CD4-positive, alpha-beta T cell treated with Interleukin-4 for 1 hour (primary cell): ENCODE results near the gene CD300E.

Experiments used
- DNase-seq, 2 donors: peaks; one replicate each; pipeline ENCODE4 v3.0.0-alpha.2; 2020 to 2022

CD300E gene

GRCh38 chr17:74565126-74565525, 58.4 kb downstream of the CD300E start:
- no peak for DNase-seq

- no peak for DNase-seq
Measured at GRCh38 chr17:74563358-74563757, 60.2 kb downstream of the CD300E start.

GRCh38 chr17:74561586-74561985, 62.0 kb downstream of the CD300E start:
- DNase-seq, result no peak
